Measurements from ENCODE around the gene CD180. TPM values are rescaled to one million over a fixed set of nuclear protein-coding genes. Genes with fewer than 3 reads are reported as not detected.

CD180 gene
- total RNA-seq, 1 experiment from 2014 or later, result not detected

DNA sequence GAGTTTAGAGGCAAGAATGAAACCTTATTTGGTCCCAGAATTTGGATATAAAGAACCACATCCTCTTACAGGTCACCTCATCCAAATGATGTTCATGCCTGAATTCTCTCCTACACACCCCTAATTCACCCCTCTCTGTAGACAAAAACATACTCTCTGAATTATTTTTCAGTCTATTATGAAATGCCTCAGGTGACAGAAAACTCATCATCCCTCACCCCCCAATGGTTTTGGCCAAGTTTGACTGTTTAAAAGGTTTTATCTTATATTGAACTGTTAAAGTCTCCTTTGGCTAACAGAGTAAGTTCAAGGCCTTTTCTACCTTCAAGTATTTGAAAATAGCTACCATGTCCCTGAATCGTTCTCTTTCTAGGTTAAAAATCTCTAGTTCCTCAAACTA lies 2.3 kb upstream of the CD180 start:
- Histone ChIP-seq H3K79me2 (ENCODE audit: insufficient read depth, low read length) (no peaks in the 10 kb centered on the region), H3K9me3 (ENCODE audit: control insufficient read depth in 1 of 2, insufficient read depth in 1 of 2, low read depth in 1 of 2, low read length in 2 of 2) (no peaks in the 10 kb centered on the region), H3K9me2 (ENCODE audit: insufficient read depth) (no peaks in the 10 kb centered on the region), H4K20me1 (ENCODE audit: insufficient read depth) (no peaks in the 10 kb centered on the region), H2AFZ (ENCODE audit: low read depth, low read length, poor library complexity, severe bottlenecking) (no peak overlapping the region), H3K4me2 (ENCODE audit: low read length) (no peak overlapping the region), H3K4me3 (replicated peaks in 1 of 2; ENCODE audit: low read depth in 1 of 2, low read length in 2 of 2) (no peak overlapping the region), H3K9ac (ENCODE audit: low read length) (no peak overlapping the region), H3K27me3 (ENCODE audit: insufficient read depth, low read length) (no peaks in the 10 kb centered on the region), H3K27ac (ENCODE audit: low read depth, low read length) (no peak overlapping the region), H3K4me1 (ENCODE audit: control insufficient read depth in 1 of 2, insufficient read depth in 2 of 2, low read length in 2 of 2) (peaks cover 0 to 4% of the 10 kb centered on the region in 2 experiments; a peak in 3 of 4 replicates), H3K36me3 (ENCODE audit: control insufficient read depth in 1 of 2, insufficient read depth in 2 of 2, low read length in 2 of 2) (no peaks in the 10 kb centered on the region)
- ATAC-seq (no peak), DNase-seq (ENCODE audit: low read depth, low spot score) (no peak)
- BruUV-seq (replicated peaks), result no TSS peak
- ChIA-PET POLR2A (no interaction called here), RAD21 (ENCODE audit: low non-redundant PET in 1 of 2, low total read pairs in 2 of 2, uncharacterized antibody in 2 of 2, unreplicated experiment in 2 of 2) (no interaction called here), CTCF (no interaction called here)
- TF ChIP-seq YY1 (IDR thresholded peaks at IDR 0.05; ENCODE audit: extremely low read depth, insufficient replicate concordance, low read depth, low read length) (no peak), TCF7L2 (IDR thresholded peaks at IDR 0.05; ENCODE audit: borderline replicate concordance, extremely low read depth, insufficient read depth, insufficient read length) (no peak), EGR1 (IDR thresholded peaks at IDR 0.05; ENCODE audit: low read depth) (no peak), CBX3 (IDR thresholded peaks at IDR 0.05; ENCODE audit: low read depth) (no peak), POLR2AphosphoS5 (IDR thresholded peaks at IDR 0.05; ENCODE audit: low read depth, low read length) (no peak)
- TF ChIP-seq, protein P1, sequence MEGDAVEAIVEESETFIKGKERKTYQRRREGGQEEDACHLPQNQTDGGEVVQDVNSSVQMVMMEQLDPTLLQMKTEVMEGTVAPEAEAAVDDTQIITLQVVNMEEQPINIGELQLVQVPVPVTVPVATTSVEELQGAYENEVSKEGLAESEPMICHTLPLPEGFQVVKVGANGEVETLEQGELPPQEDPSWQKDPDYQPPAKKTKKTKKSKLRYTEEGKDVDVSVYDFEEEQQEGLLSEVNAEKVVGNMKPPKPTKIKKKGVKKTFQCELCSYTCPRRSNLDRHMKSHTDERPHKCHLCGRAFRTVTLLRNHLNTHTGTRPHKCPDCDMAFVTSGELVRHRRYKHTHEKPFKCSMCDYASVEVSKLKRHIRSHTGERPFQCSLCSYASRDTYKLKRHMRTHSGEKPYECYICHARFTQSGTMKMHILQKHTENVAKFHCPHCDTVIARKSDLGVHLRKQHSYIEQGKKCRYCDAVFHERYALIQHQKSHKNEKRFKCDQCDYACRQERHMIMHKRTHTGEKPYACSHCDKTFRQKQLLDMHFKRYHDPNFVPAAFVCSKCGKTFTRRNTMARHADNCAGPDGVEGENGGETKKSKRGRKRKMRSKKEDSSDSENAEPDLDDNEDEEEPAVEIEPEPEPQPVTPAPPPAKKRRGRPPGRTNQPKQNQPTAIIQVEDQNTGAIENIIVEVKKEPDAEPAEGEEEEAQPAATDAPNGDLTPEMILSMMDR (IDR thresholded peaks at IDR 0.05 in 2 of 3, conservative IDR thresholded peaks at IDR 0.05 in 1 of 3; ENCODE audit: borderline replicate concordance in 1 of 3, insufficient read depth in 1 of 3, low read depth in 2 of 3, low read length in 2 of 3), result no peak
- TF ChIP-seq, protein P2, sequence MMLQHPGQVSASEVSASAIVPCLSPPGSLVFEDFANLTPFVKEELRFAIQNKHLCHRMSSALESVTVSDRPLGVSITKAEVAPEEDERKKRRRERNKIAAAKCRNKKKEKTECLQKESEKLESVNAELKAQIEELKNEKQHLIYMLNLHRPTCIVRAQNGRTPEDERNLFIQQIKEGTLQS (IDR thresholded peaks at IDR 0.05), result no peak
- intact Hi-C loops (cut with micrococcal nuclease), result no loop called here

DNA sequence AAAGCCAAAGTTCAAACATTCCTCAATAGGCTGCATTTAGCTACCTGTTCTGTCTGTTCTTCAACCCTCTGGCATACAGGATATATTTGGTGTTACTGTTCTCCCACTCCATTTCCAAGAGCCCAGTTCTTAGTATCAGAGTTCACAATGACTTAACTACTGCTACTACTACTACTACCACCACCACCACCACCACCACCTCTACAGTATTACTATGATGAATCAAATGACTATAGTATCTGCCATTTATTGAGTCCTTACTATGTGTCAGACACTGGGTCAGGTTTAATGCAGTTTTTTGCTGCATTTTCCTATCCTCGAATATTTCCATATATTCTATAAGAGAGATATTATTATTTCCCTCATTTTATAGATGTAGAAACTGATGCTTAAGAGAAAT lies 937 bp upstream of the CD180 start:
- intact Hi-C loops (cut with micrococcal nuclease), result no loop called here
- no peak overlapping the region for H3K4me3 ChIP-seq (replicated peaks in 1 of 2; ENCODE audit: low read depth in 1 of 2, low read length in 2 of 2)
- no peaks in the 10 kb centered on the region for H3K4me1 ChIP-seq (ENCODE audit: control insufficient read depth in 1 of 2, insufficient read depth in 2 of 2, low read length in 2 of 2)
- no peaks in the 10 kb centered on the region for H3K9me2 ChIP-seq (ENCODE audit: insufficient read depth)
- H3K27ac ChIP-seq (ENCODE audit: low read depth, low read length), result no peak overlapping the region
- H3K79me2 ChIP-seq (ENCODE audit: insufficient read depth, low read length), result no peaks in the 10 kb centered on the region
- CTCF ChIA-PET, result no interaction called here
- H3K9me3 ChIP-seq (ENCODE audit: control insufficient read depth in 1 of 2, insufficient read depth in 1 of 2, low read depth in 1 of 2, low read length in 2 of 2), result no peaks in the 10 kb centered on the region
- H3K4me2 ChIP-seq (ENCODE audit: low read length), result no peak overlapping the region
- H3K36me3 ChIP-seq (ENCODE audit: control insufficient read depth in 1 of 2, insufficient read depth in 2 of 2, low read length in 2 of 2), result no peaks in the 10 kb centered on the region
- DNase-seq (ENCODE audit: low read depth, low spot score), result no peak
- no TSS peak for BruUV-seq (replicated peaks)
- no peak overlapping the region for H2AFZ ChIP-seq (ENCODE audit: low read depth, low read length, poor library complexity, severe bottlenecking)
- ATAC-seq, result no peak
- no peaks in the 10 kb centered on the region for H3K27me3 ChIP-seq (ENCODE audit: insufficient read depth, low read length)
- H4K20me1 ChIP-seq (ENCODE audit: insufficient read depth), result no peaks in the 10 kb centered on the region
- RAD21 ChIA-PET (ENCODE audit: low non-redundant PET in 1 of 2, low total read pairs in 2 of 2, uncharacterized antibody in 2 of 2, unreplicated experiment in 2 of 2), result no interaction called here
- POLR2A ChIA-PET, result no interaction called here
- no peak overlapping the region for H3K9ac ChIP-seq (ENCODE audit: low read length)
- TF ChIP-seq, protein P3, sequence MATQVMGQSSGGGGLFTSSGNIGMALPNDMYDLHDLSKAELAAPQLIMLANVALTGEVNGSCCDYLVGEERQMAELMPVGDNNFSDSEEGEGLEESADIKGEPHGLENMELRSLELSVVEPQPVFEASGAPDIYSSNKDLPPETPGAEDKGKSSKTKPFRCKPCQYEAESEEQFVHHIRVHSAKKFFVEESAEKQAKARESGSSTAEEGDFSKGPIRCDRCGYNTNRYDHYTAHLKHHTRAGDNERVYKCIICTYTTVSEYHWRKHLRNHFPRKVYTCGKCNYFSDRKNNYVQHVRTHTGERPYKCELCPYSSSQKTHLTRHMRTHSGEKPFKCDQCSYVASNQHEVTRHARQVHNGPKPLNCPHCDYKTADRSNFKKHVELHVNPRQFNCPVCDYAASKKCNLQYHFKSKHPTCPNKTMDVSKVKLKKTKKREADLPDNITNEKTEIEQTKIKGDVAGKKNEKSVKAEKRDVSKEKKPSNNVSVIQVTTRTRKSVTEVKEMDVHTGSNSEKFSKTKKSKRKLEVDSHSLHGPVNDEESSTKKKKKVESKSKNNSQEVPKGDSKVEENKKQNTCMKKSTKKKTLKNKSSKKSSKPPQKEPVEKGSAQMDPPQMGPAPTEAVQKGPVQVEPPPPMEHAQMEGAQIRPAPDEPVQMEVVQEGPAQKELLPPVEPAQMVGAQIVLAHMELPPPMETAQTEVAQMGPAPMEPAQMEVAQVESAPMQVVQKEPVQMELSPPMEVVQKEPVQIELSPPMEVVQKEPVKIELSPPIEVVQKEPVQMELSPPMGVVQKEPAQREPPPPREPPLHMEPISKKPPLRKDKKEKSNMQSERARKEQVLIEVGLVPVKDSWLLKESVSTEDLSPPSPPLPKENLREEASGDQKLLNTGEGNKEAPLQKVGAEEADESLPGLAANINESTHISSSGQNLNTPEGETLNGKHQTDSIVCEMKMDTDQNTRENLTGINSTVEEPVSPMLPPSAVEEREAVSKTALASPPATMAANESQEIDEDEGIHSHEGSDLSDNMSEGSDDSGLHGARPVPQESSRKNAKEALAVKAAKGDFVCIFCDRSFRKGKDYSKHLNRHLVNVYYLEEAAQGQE (IDR thresholded peaks at IDR 0.05; ENCODE audit: low read depth), result no peak
- TF ChIP-seq ELF1 (IDR thresholded peaks at IDR 0.05; ENCODE audit: borderline replicate concordance, low read depth), result no peak
- TF ChIP-seq TCF7L2 (IDR thresholded peaks at IDR 0.05; ENCODE audit: borderline replicate concordance, extremely low read depth, insufficient read depth, insufficient read length), result no peak
- no peak for TF ChIP-seq SIN3A (IDR thresholded peaks at IDR 0.05; ENCODE audit: low read depth)
- TF ChIP-seq EZH2 (IDR thresholded peaks at IDR 0.05), result no peak
- no peak for TF ChIP-seq POLR2A (IDR thresholded peaks at IDR 0.05; ENCODE audit: borderline replicate concordance, extremely low read depth, insufficient read depth, insufficient read length)
- no peak for TF ChIP-seq EZH2phosphoT487 (IDR thresholded peaks at IDR 0.05; ENCODE audit: borderline replicate concordance)
- TF ChIP-seq SP1 (IDR thresholded peaks at IDR 0.05; ENCODE audit: low read depth), result no peak

Measured in HCT116 (cell line).